HepG2 (cell line): ENCODE measurements around the gene EXOC3L2. TPM values are rescaled to one million over a fixed set of nuclear protein-coding genes. Genes with fewer than 3 reads are reported as not detected.

Experiments
- ATAC-seq: fragments of 200-7000 bp; cut with Tn5 transposase; 3 replicates; pipeline ENCODE4 v1.9.1; 2020; ENCODE audit warnings: mild to moderate bottlenecking, moderate library complexity
- BruUV-seq: library from RNA; stranded (reverse); fragments of 400-500 nt; replicated peaks from 2 replicates; lab custom pipeline; 2021; lab: Mats Ljungman, UMichigan
- CTCF ChIA-PET: fragments of 300-600 bp; formaldehyde crosslinking; extraction: SDS; loops from one replicate; lab custom pipeline; 2021; ENCODE audit warnings: low total read pairs, inconsistent platforms, low intra/inter-chr PET ratio; lab: Yijun Ruan, JAX
- POLR2A ChIA-PET: fragments of 350-600 bp; sonication (Branson Sonifier 250); formaldehyde crosslinking; loops from one replicate; lab custom pipeline; 2020; ENCODE audit warnings: antibody characterized with exemption, inconsistent platforms; lab: Yijun Ruan, JAX
- DNase-seq: peaks from one replicate; pipeline ENCODE4 v3.0.0-alpha.2; 2015; ENCODE audit warnings: low spot score
- FAIRE-seq: peaks from 3 replicates; lab custom pipeline; 2011; peaks lifted over from hg19 to GRCh38; lab: Jason Lieb, UNC
- H2AFZ ChIP-seq: one replicate; pipeline ENCODE4 v1.6.1; 2011; ENCODE audit warnings: low read length, inconsistent platforms
- H3K27ac ChIP-seq: fragments of 300-600 bp; 3 replicates; pipeline ENCODE4 v1.8.0; 2011; ENCODE audit warnings: mixed run types, mild to moderate bottlenecking, mixed read lengths, low read length, inconsistent platforms; ENCODE audit not compliant: insufficient read depth; ENCODE audit errors: extremely low read length
- H3K27me3 ChIP-seq, 2 experiments: fragments of 200-600 bp in 1 of 2; 2 replicates in 1 of 2; 3 replicates in 1 of 2; pipeline versions ENCODE4 v1.6.0 to v1.8.0; 2011; ENCODE audit warnings: low read length in 2 of 2, mild to moderate bottlenecking in 2 of 2, moderate library complexity in 2 of 2, inconsistent platforms in 1 of 2; ENCODE audit not compliant: insufficient read depth in 2 of 2, control insufficient read depth in 1 of 2
- H3K36me3 ChIP-seq, 2 experiments: fragments of 200-600 bp in 1 of 2; replicated peaks in 1 of 2; 2 replicates in 1 of 2; 3 replicates in 1 of 2; pipeline versions ENCODE4 v1.5.1 to v1.8.0; 2011; ENCODE audit warnings: low read length in 2 of 2, inconsistent platforms in 1 of 2; ENCODE audit not compliant: insufficient read depth in 2 of 2, control insufficient read depth in 1 of 2
- H3K4me1 ChIP-seq: 2 replicates; pipeline ENCODE4 v1.5.1; 2012; ENCODE audit warnings: low read length, inconsistent platforms; ENCODE audit not compliant: insufficient read depth
- H3K4me2 ChIP-seq: 2 replicates; pipeline ENCODE4 v1.6.0; 2011; ENCODE audit warnings: low read depth, low read length, inconsistent platforms
- H3K4me3 ChIP-seq, 3 experiments: fragments of 200-600 bp in 1 of 3; sonication (generic), shearing (Covaris generic) in 1 of 3; replicated peaks in 1 of 3; 2 replicates each; pipeline ENCODE4 v1.5.1; 2011 to 2016; ENCODE audit warnings: low read length in 3 of 3, inconsistent platforms in 2 of 3, low read depth in 2 of 3, mild to moderate bottlenecking in 2 of 3, control low read depth in 1 of 3, mixed read lengths in 1 of 3; ENCODE audit not compliant: insufficient read depth in 1 of 3
- H3K79me2 ChIP-seq: one replicate; pipeline ENCODE4 v1.6.1; 2011; ENCODE audit warnings: low read length, inconsistent platforms; ENCODE audit not compliant: insufficient read depth
- H3K9ac ChIP-seq: 2 replicates; pipeline ENCODE4 v1.6.0; 2011; ENCODE audit warnings: mild to moderate bottlenecking, low read depth, low read length, inconsistent platforms; ENCODE audit not compliant: insufficient read depth
- H3K9me3 ChIP-seq: 2 replicates; pipeline ENCODE4 v1.5.1; 2012; ENCODE audit warnings: mild to moderate bottlenecking, low read length
- H4K20me1 ChIP-seq: 2 replicates; pipeline ENCODE4 v1.6.0; 2011; ENCODE audit warnings: inconsistent platforms, mild to moderate bottlenecking, low read length, moderate library complexity; ENCODE audit not compliant: insufficient read depth
- CBX1 ChIP-seq: IDR thresholded peaks from one replicate; pipeline ENCODE4 v1.6.1; 2016; ENCODE audit warnings: antibody characterized with exemption, low read depth
- EZH2 ChIP-seq: conservative IDR thresholded peaks from 2 replicates; pipeline ENCODE4 v1.6.1; 2012; ENCODE audit warnings: mild to moderate bottlenecking, low read depth, low read length, moderate library complexity
- GTF2F1 ChIP-seq: fragments of 150-350 bp; IDR thresholded peaks from 2 replicates; pipeline ENCODE4 v1.6.1; 2014; ENCODE audit warnings: low read length
- MIER3 ChIP-seq: IDR thresholded peaks from 2 replicates; pipeline ENCODE4 v1.6.1; 2016; ENCODE audit warnings: missing compliant biosample characterization, borderline replicate concordance
- NCOA1 ChIP-seq: sonication (generic); formaldehyde crosslinking; IDR thresholded peaks from 2 replicates; pipeline ENCODE4 v1.9.0; 2021; ENCODE audit warnings: missing genetic modification reagents
- REXO4 ChIP-seq: sonication (generic); formaldehyde crosslinking; IDR thresholded peaks from 2 replicates; pipeline ENCODE4 v1.8.0; 2022; ENCODE audit warnings: missing genetic modification reagents, mild to moderate bottlenecking, borderline replicate concordance
- ZNF549 ChIP-seq: sonication (generic); formaldehyde crosslinking; IDR thresholded peaks from 2 replicates; pipeline ENCODE4 v1.5.0; 2020; ENCODE audit warnings: missing genetic modification reagents
- ZNF556 ChIP-seq: sonication (generic); formaldehyde crosslinking; IDR thresholded peaks from 2 replicates; pipeline ENCODE4 v1.4.0; 2020; ENCODE audit warnings: mild to moderate bottlenecking, missing genetic modification reagents, borderline replicate concordance
- WGBS: methylation state at CpG from one replicate; pipeline ENCODE4 v1.1.6; 2017; ENCODE audit warnings: low lambda C conversion rate; 5-methylcytosine and 5-hydroxymethylcytosine counted together
- in situ Hi-C: cut with HindIII; loops from 2 replicates; pipeline ENCODE4 v1.10.0; 2017; ENCODE audit warnings: low pct_unique_long_range_greater_than_20kb; ENCODE audit not compliant: extremely low pct_ligation_motif_present
- intact Hi-C: fragments of 100-400 bp; cut with micrococcal nuclease; formaldehyde crosslinking; loops from one replicate; pipeline ENCODE4 v1.10.0; 2022; ENCODE audit not compliant: unreplicated experiment
- polyA plus RNA-seq, 8 experiments: library from polyadenylated mRNA; depleted of rRNA in 3 of 8; stranded (reverse) in 7 of 8; unstranded in 1 of 8; fragments of >200 nt; fragmentation: Illumina TruSeq in 4 of 8; extraction: Trizol in 4 of 8; gene quantifications; 2 replicates each; pipeline versions ENCODE4 v1.2.1 to v1.2.3, GENCODE V29; 2011 to 2016; ENCODE audit warnings: low read depth in 4 of 8, missing spikeins in 1 of 8, mixed read lengths in 1 of 8; ENCODE audit not compliant: insufficient read depth in 1 of 8
- total RNA-seq, 5 experiments: library from RNA; depleted of rRNA; stranded (reverse); fragments of >200 nt; fragmentation: Illumina TruSeq; extraction: Trizol; gene quantifications; 2 replicates each; pipeline ENCODE4 v1.2.3, GENCODE V29; 2016; ENCODE audit warnings: low read depth in 1 of 5
- TF ChIP-seq, protein P1 (sequence below): sonication (generic); formaldehyde crosslinking; IDR thresholded peaks from 2 replicates; pipeline ENCODE4 v1.4.0; 2020; ENCODE audit warnings: missing genetic modification reagents, borderline replicate concordance
- TF ChIP-seq, protein P2 (sequence below): sonication (generic); formaldehyde crosslinking; IDR thresholded peaks from 2 replicates; pipeline ENCODE4 v1.5.1; 2020; ENCODE audit warnings: mild to moderate bottlenecking, missing genetic modification reagents, moderate library complexity
- TF ChIP-seq, protein P3 (sequence below): sonication (generic); formaldehyde crosslinking; IDR thresholded peaks from 2 replicates; pipeline ENCODE4 v1.5.1; 2020; ENCODE audit warnings: missing genetic modification reagents, mild to moderate bottlenecking, borderline replicate concordance
- TF ChIP-seq, protein P4 (sequence below): sonication (generic); formaldehyde crosslinking; IDR thresholded peaks from 2 replicates; pipeline ENCODE4 v1.5.1; 2020; ENCODE audit warnings: mild to moderate bottlenecking, missing genetic modification reagents, moderate library complexity
- TF ChIP-seq, protein P5 (sequence below): sonication (generic); formaldehyde crosslinking; IDR thresholded peaks from 2 replicates; pipeline ENCODE4 v1.5.0; 2020; ENCODE audit warnings: missing genetic modification reagents

EXOC3L2 gene
- total and polyA plus RNA-seq, 2 of the 13 experiments (the other 11 are each of a cell fraction or from before 2014, with no cell fraction given): 0.21 TPM; not detected in 1

DNA sequence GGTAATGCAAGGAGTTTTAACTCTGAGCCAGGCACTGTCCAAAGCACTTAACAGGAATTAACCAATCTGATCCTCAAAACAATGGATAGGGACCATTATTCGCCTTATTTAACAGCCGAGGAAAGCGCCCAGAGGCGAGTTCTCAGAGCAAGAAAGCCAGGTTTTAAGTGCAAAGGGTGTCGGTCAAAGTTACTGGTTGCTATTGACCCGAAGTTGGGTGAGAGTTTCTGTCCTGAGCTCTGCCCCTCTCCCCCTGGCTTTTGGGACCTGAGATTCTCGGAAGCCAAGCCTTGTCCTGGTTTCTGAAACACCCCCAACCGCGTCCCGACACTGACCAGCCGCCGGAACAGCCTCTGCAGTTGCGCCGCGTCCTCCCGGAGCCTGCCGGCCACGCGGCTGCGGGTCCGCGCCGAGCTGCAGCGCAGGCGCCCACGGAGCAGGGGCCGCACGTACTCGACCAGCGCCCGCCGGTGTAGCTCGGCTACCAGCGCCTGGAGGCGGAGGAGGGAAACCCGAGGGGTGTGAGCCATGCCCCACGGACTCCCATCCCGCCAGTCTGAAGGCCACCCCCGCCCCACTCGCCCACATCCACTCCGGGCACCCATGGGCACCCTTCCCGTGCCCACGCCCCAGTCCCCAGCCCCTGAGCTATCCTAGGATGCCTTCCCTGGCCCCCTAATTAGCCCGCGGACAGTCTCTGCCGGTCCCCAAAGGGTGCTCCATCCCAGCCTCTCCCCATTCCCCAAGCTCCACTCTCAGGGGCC, 27.8 kb downstream of the EXOC3L2 start:
- Histone ChIP-seq H2AFZ (no peak overlapping the region), H3K27ac (no peak overlapping the region), H3K36me3 (no peaks in the 10 kb centered on the region), H3K4me1 (0 out of 2 replicates have a peak, but pooled peaks cover 8% of the 10 kb centered on the region), H4K20me1 (no peaks in the 10 kb centered on the region), H3K4me3 (peak overlapping the region in 1 of 3 experiments; percentile 10; a peak in 1 of 6 replicates), H3K9ac (no peak overlapping the region), H3K79me2 (no peaks in the 10 kb centered on the region), H3K4me2 (peak overlapping the region; percentile 45; the same call in 1 of the 2 replicates), H3K9me3 (no peaks in the 10 kb centered on the region), H3K27me3 (peaks cover 15 to 64% of the 10 kb centered on the region in 2 experiments)
- DNase-seq (no peak), FAIRE-seq (no peak), ATAC-seq (peak; percentile 28)
- POLR2A ChIA-PET: no interaction called here
- 63% methylated on average over 8 of the region's 46 CpGs for WGBS
- intact Hi-C loops (no loop called here), in situ Hi-C loops (no loop called here)
- no TSS peak for BruUV-seq
- TF ChIP-seq, protein P1, sequence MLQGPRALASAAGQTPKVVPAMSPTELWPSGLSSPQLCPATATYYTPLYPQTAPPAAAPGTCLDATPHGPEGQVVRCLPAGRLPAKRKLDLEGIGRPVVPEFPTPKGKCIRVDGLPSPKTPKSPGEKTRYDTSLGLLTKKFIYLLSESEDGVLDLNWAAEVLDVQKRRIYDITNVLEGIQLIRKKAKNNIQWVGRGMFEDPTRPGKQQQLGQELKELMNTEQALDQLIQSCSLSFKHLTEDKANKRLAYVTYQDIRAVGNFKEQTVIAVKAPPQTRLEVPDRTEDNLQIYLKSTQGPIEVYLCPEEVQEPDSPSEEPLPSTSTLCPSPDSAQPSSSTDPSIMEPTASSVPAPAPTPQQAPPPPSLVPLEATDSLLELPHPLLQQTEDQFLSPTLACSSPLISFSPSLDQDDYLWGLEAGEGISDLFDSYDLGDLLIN (CRISPR knock-in tag): no peak
- no peak for TF ChIP-seq NCOA1 (CRISPR knock-in tag)
- TF ChIP-seq ZNF556: no peak
- TF ChIP-seq, protein P2, sequence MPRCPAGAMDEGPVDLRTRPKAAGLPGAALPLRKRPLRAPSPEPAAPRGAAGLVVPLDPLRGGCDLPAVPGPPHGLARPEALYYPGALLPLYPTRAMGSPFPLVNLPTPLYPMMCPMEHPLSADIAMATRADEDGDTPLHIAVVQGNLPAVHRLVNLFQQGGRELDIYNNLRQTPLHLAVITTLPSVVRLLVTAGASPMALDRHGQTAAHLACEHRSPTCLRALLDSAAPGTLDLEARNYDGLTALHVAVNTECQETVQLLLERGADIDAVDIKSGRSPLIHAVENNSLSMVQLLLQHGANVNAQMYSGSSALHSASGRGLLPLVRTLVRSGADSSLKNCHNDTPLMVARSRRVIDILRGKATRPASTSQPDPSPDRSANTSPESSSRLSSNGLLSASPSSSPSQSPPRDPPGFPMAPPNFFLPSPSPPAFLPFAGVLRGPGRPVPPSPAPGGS: 0 out of 2 replicates have a peak, but pooled peaks have one; percentile 34
- no peak for TF ChIP-seq CBX1
- TF ChIP-seq, protein P3, sequence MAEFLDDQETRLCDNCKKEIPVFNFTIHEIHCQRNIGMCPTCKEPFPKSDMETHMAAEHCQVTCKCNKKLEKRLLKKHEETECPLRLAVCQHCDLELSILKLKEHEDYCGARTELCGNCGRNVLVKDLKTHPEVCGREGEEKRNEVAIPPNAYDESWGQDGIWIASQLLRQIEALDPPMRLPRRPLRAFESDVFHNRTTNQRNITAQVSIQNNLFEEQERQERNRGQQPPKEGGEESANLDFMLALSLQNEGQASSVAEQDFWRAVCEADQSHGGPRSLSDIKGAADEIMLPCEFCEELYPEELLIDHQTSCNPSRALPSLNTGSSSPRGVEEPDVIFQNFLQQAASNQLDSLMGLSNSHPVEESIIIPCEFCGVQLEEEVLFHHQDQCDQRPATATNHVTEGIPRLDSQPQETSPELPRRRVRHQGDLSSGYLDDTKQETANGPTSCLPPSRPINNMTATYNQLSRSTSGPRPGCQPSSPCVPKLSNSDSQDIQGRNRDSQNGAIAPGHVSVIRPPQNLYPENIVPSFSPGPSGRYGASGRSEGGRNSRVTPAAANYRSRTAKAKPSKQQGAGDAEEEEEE (CRISPR knock-in tag): no peak
- TF ChIP-seq, protein P4, sequence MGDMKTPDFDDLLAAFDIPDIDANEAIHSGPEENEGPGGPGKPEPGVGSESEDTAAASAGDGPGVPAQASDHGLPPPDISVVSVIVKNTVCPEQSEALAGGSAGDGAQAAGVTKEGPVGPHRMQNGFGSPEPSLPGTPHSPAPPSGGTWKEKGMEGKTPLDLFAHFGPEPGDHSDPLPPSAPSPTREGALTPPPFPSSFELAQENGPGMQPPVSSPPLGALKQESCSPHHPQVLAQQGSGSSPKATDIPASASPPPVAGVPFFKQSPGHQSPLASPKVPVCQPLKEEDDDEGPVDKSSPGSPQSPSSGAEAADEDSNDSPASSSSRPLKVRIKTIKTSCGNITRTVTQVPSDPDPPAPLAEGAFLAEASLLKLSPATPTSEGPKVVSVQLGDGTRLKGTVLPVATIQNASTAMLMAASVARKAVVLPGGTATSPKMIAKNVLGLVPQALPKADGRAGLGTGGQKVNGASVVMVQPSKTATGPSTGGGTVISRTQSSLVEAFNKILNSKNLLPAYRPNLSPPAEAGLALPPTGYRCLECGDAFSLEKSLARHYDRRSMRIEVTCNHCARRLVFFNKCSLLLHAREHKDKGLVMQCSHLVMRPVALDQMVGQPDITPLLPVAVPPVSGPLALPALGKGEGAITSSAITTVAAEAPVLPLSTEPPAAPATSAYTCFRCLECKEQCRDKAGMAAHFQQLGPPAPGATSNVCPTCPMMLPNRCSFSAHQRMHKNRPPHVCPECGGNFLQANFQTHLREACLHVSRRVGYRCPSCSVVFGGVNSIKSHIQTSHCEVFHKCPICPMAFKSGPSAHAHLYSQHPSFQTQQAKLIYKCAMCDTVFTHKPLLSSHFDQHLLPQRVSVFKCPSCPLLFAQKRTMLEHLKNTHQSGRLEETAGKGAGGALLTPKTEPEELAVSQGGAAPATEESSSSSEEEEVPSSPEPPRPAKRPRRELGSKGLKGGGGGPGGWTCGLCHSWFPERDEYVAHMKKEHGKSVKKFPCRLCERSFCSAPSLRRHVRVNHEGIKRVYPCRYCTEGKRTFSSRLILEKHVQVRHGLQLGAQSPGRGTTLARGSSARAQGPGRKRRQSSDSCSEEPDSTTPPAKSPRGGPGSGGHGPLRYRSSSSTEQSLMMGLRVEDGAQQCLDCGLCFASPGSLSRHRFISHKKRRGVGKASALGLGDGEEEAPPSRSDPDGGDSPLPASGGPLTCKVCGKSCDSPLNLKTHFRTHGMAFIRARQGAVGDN (CRISPR knock-in tag): peak; percentile 38; the same call in 1 of the 2 replicates
- TF ChIP-seq, protein P5, sequence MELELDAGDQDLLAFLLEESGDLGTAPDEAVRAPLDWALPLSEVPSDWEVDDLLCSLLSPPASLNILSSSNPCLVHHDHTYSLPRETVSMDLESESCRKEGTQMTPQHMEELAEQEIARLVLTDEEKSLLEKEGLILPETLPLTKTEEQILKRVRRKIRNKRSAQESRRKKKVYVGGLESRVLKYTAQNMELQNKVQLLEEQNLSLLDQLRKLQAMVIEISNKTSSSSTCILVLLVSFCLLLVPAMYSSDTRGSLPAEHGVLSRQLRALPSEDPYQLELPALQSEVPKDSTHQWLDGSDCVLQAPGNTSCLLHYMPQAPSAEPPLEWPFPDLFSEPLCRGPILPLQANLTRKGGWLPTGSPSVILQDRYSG: no peak
- no peak for TF ChIP-seq MIER3 (CRISPR knock-in tag)
- TF ChIP-seq REXO4 (CRISPR knock-in tag): no peak
- TF ChIP-seq ZNF549 (CRISPR knock-in tag): no peak
- TF ChIP-seq EZH2: peak; percentile 97
- TF ChIP-seq GTF2F1: no peak
- CTCF ChIA-PET: no interaction called here
